Right renal cortex interstitium (tissue), 3 donors: ENCODE results near the gene PPP1R12B. TPM values are rescaled to one million over a fixed set of nuclear protein-coding genes. Genes with fewer than 3 reads are reported as not detected.
"Not testable (repeated sequence)": the region's sequence is repeated elsewhere in the genome, so short reads cannot be mapped to it uniquely, and the experiment has no call there.

Source experiments
- DNase-seq, 3 donors: peaks; one replicate each; pipeline ENCODE4 v3.0.0-alpha.2; 2013; ENCODE audit warnings: low read depth in 3 of 3, low spot score in 2 of 3
- polyA plus RNA-seq, 3 donors: library from polyadenylated mRNA; unstranded; fragments of 120-200 nt; gene quantifications; one replicate each; pipeline ENCODE4 v1.2.1, GENCODE V29; 2013; ENCODE audit not compliant: insufficient read length in 3 of 3

The PPP1R12B gene
- polyA plus RNA-seq, 3 donors = 13.0 to 16.0 (median 15.6) TPM

DNA sequence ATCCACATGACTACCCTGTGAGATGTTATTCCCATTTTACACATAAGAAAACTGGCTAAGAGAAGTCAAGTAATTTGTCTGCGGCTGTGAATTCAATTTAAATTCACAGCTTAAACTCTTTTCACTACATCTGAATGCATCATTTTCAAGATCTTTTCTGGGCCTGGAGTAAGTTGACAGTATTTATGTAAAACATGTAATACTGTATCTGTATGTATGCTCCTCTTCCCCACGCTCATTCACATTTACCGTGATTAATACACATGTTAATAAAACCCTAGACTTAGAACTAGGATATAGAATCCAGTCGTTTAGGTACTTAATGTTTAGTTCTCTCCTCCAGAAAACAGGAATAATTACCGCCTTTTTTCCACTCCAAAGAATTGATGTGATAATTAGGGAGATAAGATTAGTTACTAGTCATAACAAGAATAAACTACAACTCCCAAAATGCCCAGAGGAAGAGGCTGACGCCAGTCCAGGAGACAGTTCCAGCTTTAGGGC is 442 bp upstream of the PPP1R12B start:
- no peak for DNase-seq

DNA sequence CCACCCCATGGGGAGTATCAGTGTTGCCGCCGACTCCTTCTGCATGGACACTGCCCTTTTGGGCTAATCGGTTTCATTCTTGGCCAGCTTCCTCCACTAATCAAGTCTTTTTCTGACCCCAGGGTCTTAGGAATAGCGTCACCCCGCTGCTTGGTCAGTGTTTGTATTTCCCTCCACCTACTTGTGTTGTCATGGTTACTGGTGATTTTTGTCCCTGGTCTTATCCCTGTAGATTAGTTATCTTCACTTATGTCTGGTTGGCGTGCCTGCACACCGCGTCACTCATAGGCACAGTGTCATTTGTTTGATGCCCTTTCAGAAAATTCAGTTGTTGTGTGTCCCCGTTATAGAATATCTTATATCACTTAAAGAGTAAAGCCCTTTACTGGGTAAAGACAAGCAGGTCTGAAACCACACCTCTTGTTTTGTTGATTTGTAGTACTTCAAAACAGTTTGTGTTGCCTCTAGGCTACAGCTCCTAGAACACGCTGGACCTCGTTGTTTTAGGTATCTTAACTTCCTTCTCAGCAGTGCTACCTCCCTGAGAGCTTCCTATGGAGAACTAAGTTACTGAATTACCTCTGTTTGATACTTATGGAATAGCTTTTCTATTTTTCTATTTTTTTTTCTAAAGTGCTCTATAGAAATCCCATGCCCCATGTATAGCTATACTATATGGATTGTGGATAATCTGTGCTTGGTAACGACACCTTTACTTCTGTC is 868 bp downstream of the PPP1R12B start:
- DNase-seq = peak in 1 of 3 donors; percentile 23

DNA sequence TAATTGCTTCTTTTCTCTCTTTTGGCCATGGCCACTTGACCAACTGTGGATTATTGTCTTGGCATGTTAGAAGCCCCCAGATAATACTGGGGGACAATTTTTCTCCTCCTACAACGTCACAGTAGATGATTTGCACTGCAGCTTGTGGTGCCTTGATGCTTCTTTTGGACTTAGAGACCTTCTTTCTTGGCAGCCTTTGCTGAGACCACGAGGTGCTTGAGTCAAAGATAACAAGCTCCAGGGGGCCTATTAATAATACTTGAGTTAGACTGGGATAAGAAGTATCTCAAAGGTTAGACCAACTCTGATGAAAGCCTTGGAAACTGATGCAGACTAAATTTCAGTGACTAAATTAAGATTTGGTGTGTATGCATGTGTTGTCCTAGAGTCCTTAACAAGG is 3.2 kb downstream of the PPP1R12B start:
- DNase-seq = no peak

DNA sequence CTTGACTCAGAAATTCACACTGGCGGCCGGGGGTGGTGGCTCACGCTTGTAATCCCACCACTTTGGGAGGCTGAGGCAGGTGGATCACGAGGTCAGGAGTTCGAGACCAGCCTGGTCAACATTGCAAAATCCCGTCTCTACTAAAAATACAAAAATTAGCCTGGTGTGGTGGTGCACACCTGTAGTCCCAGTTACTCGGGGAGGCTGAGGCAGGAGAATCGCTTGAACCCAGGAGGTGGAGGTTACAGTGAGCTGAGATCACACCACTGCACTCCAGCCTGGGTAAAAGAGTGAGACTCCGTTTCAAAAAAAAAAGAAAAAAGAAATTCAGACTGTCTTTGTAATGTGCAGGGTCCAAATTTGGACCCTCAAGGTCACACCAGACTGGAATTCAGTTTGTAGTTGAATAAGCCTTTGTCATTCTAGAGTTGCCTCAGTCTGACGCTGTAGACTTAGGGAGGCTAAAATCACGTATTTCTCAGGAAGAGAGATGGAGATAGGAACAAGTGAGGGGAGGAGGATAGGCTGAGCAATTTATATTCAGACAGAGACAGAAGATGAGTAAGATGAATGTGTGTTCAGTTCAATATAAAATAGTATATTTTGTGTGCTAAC is 4.2 kb downstream of the PPP1R12B start:
- DNase-seq = not testable (repeated sequence)

DNA sequence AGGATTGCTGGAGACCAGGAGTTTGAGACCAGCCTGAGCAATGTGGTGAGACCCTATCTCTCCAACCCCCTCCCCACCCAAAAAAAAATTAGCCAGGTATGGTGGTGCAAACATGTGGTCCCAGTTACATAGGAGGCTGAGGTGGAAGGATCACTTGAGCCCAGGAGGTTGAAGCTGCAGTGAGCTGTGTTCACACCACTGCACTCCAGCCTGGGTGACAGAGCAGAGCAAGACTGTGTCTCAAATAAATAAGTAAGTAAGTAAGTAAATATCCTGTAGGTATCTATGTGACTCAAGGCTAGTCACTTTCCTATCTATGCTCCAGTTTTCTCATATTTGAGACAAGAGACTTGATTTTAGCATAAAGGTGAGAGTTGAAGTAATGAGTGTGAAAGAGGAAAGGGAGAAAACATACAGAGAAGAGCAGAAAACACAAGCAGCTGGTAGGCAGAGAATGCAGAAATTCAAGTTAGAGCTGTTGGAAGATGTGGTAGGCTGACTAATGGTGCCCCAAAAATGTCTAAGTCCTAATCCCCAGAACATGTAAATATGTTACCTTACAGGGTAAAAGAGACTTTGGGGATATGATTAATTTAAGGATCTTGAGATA is 7.5 kb downstream of the PPP1R12B start:
- DNase-seq = no peak

DNA sequence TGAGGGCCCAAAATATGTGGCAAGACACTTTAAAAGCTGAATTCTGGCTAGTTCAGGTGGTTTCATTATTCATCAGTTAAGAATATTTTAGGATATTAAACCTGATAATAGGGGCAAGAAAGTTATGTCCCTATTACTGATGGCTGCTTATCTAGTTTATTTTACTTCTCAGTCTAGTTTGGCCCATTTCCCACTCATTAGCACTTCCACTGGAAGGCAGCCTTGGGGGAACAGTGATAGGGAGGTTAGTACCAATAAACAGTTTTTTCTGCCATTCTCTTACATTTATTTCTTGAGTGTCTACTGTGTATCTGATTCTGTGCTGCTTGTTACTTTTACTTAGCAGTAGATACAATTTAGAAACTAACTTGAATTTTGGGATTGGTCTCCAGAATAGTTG is 9.0 kb downstream of the PPP1R12B start:
- no peak for DNase-seq

DNA sequence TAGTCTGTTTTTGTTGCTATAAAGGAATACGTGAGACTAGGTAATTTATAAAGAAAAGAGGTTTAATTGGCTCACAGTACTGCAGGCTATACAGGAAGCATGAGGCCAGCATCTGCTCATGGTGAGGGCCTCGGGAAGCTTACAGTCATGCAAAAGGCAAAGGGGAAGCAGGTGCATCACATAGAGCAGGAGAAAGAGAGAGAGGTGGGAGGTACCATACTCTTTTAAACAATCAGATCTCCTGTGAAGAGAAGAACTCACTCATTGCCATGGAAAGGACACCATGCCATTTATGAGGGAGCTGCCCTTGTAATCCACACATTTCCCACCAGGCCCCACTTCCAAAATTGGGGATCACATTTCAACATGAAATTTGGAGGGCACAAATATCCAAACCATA is 12.7 kb downstream of the PPP1R12B start:
- DNase-seq = no peak

DNA sequence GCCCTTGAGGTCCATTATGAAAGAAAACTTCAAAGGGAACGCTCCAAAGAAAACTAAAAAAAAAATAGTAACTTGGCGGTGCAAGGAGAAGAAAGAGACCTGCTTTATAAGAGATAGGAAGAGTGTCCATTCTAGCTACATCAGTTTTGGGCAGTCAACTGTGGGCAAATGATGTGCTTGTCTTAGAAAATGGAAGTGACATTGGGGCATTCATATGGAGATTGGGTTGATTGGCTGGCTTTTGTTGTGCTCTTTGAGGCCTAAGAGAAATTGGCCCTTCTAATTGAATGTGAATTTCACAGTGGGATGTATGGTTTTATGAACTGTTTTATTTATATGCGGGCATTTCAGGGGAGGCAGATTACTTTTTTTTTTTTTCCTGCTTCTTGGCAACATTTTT is 13.2 kb downstream of the PPP1R12B start:
- DNase-seq = no peak

DNA sequence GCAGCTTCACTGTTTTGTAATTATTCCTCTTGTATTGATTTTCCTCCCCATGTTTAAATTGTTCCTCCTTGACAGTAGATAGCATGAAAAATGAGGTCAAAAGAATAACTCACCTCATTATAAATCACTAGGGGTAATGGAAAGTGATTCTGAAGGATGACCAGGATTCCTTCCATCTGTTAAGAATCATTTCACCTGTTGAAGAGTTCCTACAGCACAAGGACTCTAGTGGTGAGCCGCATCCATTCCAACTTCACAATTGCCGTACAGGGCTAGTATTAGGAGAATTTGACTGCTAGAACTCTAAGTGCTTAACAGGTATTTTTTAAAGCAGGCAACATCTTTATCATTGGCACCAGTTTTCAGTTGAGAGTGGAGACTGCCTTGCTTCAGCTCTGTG is 13.7 kb downstream of the PPP1R12B start:
- DNase-seq = no peak

DNA sequence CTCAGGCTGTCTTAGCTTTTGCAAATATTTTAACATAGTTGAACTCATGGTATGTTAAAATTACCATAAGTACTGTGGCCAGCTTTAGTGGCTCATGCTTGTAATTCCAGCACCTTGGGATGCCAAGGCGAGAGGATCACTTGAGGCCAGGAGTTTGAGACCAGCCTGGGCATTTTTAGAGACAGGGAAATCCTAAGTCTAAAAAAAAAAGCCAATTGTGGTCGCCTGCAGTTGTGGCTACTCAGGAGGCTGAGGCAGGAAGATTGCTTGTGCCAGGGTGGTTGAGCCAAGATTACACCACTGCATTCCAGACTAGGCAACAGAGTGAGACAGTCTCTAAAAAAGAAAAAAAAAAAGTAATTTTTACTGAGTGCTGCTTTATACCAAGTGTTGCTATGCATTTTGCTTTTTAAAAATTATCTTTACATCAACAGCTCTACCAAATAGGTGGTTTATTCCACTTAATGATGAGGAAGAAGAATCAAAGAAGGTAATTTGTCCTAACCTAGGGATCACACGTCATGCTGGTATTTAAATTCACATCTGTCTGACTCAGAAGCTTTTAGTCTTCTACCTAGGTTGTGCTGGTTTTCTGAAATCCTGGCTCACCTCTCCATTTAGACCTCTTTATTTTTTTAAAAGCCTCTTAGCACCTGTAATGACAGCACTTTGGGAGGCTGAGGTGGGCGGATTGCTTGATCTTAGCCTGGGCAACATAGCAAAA is 16.8 kb downstream of the PPP1R12B start:
- DNase-seq = no peak

DNA sequence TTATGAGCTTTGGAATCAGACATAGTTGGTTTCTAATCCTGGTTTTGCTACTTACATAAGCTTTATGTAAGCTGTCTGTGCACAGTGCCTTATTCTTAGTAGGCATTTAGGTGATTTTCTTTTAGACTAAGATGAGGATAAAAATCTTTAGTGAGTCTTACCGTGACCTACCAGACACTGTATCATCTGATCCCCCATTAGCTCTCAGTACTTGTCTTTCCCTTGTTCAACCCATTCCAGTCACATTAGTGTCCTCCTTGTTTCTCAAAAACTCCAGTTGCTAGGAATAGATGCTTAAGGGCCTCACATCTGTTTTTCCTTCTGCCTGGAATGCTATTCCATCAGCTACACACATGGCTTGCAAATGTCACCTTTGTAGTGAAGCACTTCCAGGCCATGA is 18.8 kb downstream of the PPP1R12B start:
- DNase-seq = no peak

DNA sequence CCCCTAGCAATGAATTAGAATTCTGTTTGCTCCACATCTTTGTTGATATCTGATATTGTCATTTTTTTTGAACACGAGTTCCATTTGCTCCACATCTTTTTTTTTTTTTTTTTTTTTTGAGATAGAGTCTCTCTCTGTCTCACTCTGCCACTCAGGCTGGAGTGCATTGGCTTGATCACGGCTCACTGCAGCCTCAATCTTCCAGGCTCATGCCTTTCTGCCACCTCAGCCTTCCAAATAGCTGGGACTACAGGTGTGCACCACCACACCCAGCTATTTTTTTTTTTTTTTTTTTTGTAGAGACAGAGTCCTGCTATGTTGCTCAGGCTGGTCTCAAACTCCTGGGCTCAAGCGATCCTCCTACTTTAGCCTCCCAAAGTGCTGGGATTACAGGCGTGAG is 22.4 kb downstream of the PPP1R12B start:
- not testable (repeated sequence) for DNase-seq

DNA sequence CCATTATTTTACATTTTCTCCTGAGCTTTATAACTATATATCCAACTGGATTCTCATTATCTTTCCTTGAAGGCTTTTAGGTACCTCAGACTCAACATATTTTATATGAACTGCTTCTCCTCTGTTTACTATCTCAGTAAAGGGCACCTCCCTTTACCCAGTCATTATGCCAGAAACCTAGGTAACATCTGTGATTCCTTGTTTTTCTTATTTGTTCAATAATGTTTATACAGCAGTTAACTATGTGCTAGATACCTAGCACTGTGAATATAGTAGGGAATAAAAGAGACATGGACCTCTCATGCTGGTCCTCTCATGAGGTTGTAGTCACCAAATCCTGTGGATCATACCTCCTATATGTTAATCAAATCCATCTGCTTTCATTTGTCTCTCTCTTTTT is 25.6 kb downstream of the PPP1R12B start:
- DNase-seq = no peak

DNA sequence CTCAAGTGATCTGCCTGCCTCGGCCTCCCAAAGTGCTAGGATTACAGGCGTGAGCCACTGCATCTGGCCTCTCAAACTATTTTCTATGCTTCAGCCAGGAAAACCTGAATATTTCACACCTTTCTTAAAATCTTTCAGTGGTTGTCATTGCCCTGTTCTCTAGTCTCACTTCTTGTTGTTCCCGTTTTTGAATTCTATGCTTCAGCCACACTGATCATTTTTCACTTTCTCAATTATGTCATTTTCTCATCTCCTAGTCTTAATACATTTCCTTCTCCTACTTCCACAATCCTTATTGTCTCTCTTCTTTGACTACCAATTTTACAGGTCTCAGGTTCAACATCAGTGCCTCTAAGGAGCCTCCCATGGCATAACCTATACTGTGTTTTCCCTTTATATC is 26.7 kb downstream of the PPP1R12B start:
- DNase-seq = not testable (repeated sequence)

DNA sequence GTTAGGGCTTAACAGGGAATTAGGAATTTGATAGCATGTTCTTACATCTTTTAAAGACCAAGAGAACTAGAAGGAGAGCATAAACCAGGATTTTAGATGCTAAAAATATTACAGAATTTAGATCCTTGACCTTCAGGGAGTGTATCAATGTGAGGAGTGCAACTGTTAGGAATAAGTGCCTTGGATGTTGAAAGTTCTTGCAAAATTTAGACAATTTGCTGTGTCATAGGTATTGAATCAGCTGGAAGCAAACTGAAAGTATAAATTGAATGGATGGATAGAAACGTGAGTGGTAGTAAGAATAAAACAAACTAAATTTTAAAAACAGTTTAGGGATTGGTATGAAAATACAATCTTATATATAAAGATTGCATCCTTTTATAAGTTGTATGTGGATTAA is 27.7 kb downstream of the PPP1R12B start:
- no peak for DNase-seq

DNA sequence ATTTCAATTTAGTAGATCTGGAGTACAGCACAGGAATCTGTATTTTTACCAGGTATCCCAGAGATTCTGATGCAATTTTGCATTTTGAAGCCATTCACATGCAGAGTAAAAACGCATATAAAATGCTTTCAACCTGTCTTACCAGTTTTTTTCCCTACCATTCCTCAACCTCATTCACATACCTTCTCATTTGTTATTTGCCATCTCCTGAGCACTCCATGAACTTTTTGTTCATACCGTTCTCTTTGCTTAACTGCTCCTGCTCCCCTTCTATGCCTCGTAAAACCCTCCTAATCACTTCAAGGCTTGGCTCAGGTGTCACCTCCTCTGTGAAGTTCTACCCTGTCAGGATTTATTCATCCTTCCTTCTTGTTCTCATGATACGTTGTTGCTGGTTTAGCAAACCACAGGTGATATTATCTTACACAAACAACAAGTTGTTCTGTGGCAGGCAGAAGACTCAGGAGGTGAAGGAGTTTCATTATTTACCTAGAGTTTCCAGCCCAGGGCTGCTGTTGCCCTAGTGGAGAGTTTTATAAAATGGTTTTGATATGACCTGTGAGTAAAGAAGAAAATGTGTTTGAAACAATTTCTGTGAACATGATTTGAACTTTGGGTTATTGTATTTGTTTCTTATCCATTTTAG is 31.5 kb downstream of the PPP1R12B start:
- not testable (repeated sequence) for DNase-seq

DNA sequence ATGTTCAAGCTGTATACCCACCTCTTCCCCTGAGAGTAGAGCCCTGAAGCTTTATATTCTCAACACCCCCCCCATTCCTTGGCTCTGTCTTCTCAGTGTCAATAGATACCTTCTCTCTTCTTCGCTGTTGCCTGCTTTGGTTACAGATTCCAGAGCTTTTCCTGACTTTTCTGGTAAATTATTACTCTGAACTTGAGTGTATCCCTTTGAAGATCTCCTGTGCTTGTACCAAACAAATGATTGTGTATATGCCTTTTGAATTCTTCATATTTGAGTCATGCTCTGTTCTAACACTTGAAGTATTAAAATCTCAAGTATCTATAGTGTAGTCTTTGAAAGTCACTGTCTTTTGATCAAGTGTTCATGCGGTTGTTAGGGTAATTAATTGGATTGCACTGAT is 32.0 kb downstream of the PPP1R12B start:
- not testable (repeated sequence) for DNase-seq

DNA sequence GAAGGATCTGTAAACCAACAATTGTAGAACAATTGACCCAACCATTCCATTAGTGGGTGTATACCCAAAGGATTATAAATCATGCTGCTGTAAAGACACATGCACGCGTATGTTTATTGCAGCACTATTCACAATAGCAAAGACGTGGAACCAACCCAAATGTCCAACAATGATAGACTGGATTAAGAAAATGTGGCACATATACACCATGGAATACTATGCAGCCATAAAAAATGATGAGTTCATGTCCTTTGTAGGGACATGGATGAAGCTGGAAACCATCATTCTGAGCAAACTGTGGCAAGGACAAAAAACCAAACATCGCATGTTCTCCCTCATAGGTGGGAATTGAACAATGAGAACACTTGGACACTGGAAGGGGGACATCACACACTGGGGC is 33.4 kb downstream of the PPP1R12B start:
- DNase-seq = not testable (repeated sequence)

DNA sequence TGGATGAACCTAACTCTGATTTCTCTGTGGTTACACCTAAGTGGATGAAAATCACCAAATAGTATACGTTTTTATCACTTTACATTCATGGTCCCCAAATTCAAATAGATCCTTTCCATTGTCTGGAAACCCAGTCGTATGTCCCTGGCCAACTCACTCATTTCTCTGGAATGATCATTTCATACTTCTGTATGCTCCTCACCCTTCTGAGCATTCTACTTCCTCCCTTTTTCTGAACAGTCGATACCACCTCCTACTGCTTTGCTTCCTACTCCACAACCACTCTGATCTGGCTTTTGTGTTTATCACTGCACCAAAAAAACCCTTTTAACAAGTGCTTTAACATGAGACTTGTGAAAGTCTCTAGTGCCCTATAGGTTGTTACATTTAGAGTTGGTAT is 47.3 kb downstream of the PPP1R12B start:
- DNase-seq = not testable (repeated sequence)

DNA sequence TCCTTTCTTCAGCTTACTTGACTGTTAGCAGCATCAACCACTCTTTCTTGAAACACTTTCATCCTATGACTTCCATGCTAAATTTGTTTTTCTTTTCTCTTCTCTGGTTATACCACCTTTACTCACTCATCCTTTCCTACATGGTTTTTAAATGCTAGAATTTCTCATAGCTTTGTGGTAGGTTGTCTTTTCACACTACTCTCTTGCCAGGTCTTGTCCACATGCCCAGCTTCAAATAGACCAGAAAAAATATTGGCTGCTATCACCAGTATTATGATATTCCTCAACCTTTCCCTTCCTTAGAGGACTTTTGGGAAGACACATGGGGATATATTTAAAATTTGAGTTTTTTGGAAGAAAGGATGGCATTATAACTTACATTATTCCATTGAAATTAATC is 48.8 kb downstream of the PPP1R12B start:
- DNase-seq = no peak

DNA sequence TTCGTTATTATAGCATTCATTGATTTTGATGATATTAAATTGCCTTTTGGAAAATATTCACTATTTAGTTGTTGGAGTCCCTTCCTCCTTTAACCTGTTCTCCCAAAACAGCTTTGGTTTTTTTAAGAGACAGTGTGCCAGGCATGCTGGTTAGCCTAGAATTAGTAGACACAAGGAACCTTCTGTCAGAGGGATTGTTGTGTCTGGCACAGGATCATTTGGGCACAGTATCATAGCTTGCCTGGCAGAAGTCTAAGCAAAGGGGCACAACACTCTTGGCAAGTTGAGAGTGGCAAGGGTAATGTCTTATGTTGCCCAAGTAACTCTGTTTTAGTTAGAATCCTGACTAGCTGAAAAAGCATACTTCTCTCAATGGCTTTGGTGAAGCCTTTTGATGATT is 49.9 kb downstream of the PPP1R12B start:
- DNase-seq = not testable (repeated sequence)
